ENCODE measurements around the gene KCNG4.

GRCh38 chr16:84274515-84274914 lies 34.7 kb upstream of the KCNG4 start:
- TF ChIP-seq CTCF (conservative IDR thresholded peaks at IDR 0.05; ENCODE audit: low read length) (no peak), EZH2phosphoT487 (IDR thresholded peaks at IDR 0.05; ENCODE audit: borderline replicate concordance) (no peak)

All from Loucy (cell line).